Activated CD4-positive, alpha-beta T cell treated with anti-CD3 and anti-CD28 coated beads, Interleukin-2, amount 10 ng/mL, durations not matched to agents 24 days and 14 days (primary cell): ENCODE measurements around the gene POLR2E. TPM values are rescaled to one million over a fixed set of nuclear protein-coding genes. Genes with fewer than 3 reads are reported as not detected.
A peak's percentile ranks its signal among the peaks of the same experiment; 100 is the strongest.
"Not testable (repeated sequence)": the region's sequence is repeated elsewhere in the genome, so short reads cannot be mapped to it uniquely, and the experiment has no call there.

Experiments
- DNase-seq: peaks from one replicate; pipeline ENCODE4 v3.0.0; 2022
- H3K27ac Mint-ChIP-seq: one replicate; pipeline ENCODE4 v1.8.0; 2022; ENCODE audit warnings: mild to moderate bottlenecking, mixed read lengths
- H3K27me3 Mint-ChIP-seq: one replicate; pipeline ENCODE4 v1.8.0; 2022; ENCODE audit warnings: mixed read lengths
- H3K36me3 Mint-ChIP-seq: one replicate; pipeline ENCODE4 v1.8.0; 2022; ENCODE audit warnings: low read depth, mild to moderate bottlenecking, mixed read lengths
- H3K4me1 Mint-ChIP-seq: one replicate; pipeline ENCODE4 v1.8.0; 2021; ENCODE audit warnings: mixed read lengths
- H3K4me3 Mint-ChIP-seq: one replicate; pipeline ENCODE4 v1.8.0; 2022; ENCODE audit warnings: mild to moderate bottlenecking, moderate library complexity, mixed read lengths
- H3K9me3 Mint-ChIP-seq: one replicate; pipeline ENCODE4 v1.8.0; 2021; ENCODE audit warnings: mixed read lengths
- intact Hi-C: fragments of 100-400 bp; cut with micrococcal nuclease; formaldehyde crosslinking; loops from one replicate; pipeline ENCODE4 v1.15.1; 2023
- total RNA-seq: library from RNA; stranded (reverse); gene quantifications from 2 replicates; pipeline ENCODE4 v1.2.3, GENCODE V29; 2022

The POLR2E gene
- total RNA-seq, 1 donor from 2014 or later = 273 TPM

DNA sequence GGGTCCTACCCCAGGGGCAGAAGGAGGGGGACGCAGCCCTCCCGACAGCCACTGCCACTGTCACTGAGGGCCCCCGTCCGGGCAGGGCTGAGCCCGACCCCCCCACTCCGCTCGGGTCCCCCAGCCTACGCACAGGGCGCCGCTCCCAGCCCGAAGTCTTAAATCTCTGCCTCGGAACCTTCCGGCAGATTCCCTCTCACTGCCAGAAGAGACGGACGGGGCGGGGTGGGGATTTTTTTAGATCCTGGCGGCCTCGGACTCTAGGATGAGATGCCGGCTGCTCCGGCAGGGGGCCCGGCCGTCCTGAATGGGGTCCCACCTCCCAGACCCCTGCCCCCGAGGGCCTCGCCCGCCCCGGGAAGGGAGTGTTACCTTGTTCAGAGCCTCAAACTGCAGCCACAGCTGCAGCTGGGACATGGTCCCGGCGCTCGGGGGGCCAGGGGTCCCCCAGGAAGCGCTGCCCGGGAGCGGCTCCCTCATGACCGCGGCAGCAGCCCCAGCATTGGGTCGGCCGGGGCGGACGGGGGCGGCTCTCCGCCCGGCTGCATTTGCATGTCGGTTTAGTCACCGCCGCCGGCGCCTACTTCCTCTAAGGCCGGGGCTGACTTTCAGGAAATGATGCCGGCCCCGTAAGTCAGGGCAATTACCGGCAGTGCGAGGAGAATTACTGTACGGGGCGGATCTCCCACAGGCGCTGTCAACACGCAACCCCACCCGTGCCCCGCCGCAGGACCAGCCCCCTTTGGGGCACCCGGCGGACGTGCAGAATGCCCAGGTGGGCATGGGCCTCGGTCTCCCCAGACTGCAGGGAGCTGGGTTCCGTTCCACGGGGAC, 36.8 kb upstream of the POLR2E start:
- Mint-ChIP-seq H3K4me3 (peak overlapping the region; percentile 93), H3K36me3 (peaks cover 20% of the 10 kb centered on the region), H3K4me1 (peaks cover 19% of the 10 kb centered on the region), H3K27me3 (no peaks in the 10 kb centered on the region), H3K27ac (peak overlapping the region; percentile 90), H3K9me3 (no peaks in the 10 kb centered on the region)
- peak; percentile 97 for DNase-seq
- intact Hi-C loops = loop anchor here (2.0 to 5.0 kb wide), 3 partner anchors 29 to 60 kb away; partner anchors contain the start of genes GPX4 and SBNO2

DNA sequence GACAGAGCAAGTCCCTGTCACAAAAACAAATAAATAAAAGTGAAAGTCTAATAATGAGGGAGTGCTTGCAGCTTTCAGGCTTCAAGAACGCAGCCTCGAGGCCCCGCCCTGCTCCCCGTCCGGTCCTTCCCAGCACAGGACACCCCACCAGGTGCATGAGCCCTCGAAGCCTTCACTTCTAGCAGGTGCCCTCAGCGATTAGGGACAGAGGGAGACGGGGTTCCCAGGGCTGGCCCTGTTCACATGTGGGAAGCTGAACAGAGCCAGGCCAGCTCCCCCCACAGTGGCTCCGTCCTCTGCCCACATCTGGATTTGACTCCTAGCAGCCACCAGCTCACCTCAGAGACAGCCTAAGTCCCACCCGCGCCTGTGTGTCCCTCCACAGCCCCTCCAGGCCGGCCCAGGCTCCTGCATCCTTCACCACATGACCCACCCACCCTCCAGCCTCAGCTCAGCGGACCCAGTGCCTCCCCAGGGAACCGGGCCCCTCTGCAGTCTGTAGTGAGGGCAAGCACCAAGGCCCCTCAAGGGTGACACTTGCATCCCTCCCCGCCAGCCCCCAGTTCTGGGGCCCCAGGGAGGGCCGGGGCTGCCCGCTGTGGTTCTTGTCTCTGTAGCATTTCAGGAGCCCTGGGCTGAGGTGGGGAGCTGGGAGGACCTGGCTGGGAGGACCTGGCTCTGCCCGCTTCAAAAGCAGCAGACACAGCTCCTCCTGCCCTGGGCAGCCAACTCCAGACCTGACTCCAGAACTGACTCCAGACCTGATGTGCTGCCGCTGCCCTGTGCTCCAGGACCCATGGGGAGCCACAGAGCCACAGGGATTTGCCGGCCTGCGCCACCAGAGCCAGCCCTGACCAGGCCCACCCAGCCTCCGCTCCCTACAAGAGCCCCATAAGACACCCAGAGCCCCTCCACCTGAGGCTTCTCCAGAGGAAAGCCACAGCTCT, 35.9 kb upstream of the POLR2E start:
- H3K4me1 Mint-ChIP-seq = peaks cover 17% of the 10 kb centered on the region
- H3K4me3 Mint-ChIP-seq = peak overlapping the region; percentile 93
- H3K27ac Mint-ChIP-seq = peak overlapping the region; percentile 90
- H3K9me3 Mint-ChIP-seq = no peaks in the 10 kb centered on the region
- H3K27me3 Mint-ChIP-seq = no peaks in the 10 kb centered on the region
- peak; percentile 88 for DNase-seq
- intact Hi-C loops = loop anchor here (5.0 kb wide), 2 partner anchors 41 to 61 kb away; partner anchors contain the start of gene SBNO2
- peaks cover 24% of the 10 kb centered on the region for H3K36me3 Mint-ChIP-seq

DNA sequence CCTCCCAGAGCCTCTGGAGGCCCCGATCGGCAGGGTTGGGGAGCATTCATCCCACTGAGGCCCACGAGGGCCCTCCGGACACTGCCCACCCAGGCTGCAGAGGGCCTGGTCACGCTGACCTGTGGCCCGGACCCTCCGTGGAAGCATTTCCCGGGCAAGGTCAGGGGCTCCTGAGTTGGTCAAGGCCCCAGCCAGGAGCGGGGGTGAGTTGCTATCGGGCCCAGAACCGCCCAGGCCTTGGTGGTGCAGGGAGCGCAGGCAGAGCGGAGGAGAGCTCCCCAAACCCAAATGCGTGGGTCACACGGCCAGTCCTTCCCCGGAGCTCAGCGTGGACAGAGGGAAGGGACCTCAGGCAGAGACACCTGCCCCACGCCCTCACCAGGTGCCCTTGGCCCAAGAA, 34.4 kb upstream of the POLR2E start:
- Mint-ChIP-seq H3K27me3 (no peaks in the 10 kb centered on the region), H3K36me3 (peaks cover 33% of the 10 kb centered on the region), H3K4me1 (peaks cover 15% of the 10 kb centered on the region), H3K9me3 (no peaks in the 10 kb centered on the region), H3K4me3 (peak overlapping the region; percentile 93), H3K27ac (no peak overlapping the region)
- intact Hi-C loops = no loop called here
- DNase-seq = no peak

DNA sequence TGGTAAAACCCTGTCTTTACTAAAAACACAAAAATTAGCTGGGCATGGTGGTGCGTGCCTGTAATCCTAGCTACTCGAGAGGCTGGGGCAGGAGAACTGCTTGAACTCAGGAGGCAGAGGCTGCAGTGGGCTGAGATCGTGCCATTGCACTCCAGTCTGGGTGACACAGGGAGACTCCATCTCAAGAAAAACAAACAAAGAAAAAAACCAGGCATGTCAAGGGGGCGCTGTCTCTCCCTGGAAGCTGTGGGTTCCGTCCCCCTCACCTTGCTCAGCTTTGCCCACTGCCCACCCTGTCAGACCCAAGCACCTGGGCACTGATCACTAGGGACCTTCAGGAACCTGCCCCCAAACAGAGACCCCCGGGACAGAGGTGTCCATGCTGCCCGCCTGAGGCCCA, 33.9 kb upstream of the POLR2E start:
- Mint-ChIP-seq H3K4me1 (peaks cover 15% of the 10 kb centered on the region), H3K4me3 (peak overlapping the region; percentile 93), H3K36me3 (peaks cover 33% of the 10 kb centered on the region)
- DNase-seq, H3K27ac Mint-ChIP-seq, H3K9me3 Mint-ChIP-seq, intact Hi-C loops, H3K27me3 Mint-ChIP-seq: not testable (repeated sequence)

DNA sequence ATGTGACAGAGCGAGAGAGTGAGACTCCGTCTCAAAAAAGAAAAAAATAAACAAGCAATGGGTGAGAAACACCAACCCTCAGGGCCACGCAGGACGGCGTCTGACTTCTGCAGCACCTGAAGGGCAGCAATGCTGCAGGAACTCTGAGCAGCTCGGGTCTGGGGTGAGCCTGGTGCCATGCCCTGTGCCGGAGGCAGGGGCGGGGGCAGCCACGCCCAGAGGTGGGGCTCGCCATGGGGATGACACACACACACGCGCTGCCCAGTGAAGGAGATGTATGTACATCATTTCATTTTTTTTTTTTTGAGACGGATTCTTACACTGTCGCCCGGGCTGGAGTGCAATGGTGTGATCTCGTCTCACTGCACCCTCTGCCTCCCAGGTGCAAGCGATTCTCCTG, 32.9 kb upstream of the POLR2E start:
- Mint-ChIP-seq H3K36me3 (peaks cover 32% of the 10 kb centered on the region), H3K4me1 (peaks cover 11% of the 10 kb centered on the region), H3K4me3 (no peak overlapping the region), H3K27ac (peak overlapping the region; percentile 53), H3K27me3 (no peaks in the 10 kb centered on the region), H3K9me3 (no peaks in the 10 kb centered on the region)
- no peak for DNase-seq
- intact Hi-C loops = no loop called here

DNA sequence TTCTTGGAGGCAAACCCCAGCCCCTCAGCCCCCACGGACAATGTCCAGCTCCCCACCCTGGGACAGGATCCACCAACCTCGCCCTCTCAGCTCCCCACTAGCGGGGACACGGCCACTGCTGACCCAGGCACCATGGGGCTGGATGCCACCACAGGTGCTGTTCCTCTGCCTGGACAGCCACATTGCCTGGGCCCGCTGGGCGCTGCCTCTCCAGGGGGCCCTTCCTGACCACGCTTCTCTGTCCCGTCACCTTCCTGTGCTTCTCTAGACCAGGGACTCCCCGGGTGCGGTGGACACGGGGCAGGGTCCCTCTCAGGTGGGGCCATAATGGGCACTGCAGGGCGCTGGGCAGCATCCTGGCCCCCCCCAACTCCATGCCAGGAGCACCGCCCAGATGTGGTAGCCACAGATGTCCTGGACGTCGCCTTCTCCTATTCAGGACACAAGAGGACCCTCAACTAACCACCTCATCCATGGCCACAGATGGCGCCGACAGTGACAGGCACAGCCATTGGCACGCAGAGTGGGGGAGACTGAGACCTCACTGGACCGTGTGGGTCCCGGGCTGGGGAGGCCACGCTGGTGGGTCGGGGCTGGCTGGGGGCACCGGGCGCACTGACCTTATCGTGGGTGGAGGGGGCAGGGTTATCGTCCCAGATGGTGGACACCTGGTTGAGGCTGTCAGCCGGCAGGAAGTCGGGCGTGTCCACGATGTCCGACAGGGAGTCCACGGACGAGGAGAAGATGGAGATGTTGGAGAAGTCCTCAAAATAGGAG, 32.0 kb upstream of the POLR2E start:
- Mint-ChIP-seq H3K4me3 (no peak overlapping the region), H3K36me3 (peaks cover 37% of the 10 kb centered on the region), H3K9me3 (no peaks in the 10 kb centered on the region), H3K27me3 (no peaks in the 10 kb centered on the region), H3K27ac (peak overlapping the region; percentile 60), H3K4me1 (peaks cover 9% of the 10 kb centered on the region)
- intact Hi-C loops = no loop called here
- DNase-seq = no peak

DNA sequence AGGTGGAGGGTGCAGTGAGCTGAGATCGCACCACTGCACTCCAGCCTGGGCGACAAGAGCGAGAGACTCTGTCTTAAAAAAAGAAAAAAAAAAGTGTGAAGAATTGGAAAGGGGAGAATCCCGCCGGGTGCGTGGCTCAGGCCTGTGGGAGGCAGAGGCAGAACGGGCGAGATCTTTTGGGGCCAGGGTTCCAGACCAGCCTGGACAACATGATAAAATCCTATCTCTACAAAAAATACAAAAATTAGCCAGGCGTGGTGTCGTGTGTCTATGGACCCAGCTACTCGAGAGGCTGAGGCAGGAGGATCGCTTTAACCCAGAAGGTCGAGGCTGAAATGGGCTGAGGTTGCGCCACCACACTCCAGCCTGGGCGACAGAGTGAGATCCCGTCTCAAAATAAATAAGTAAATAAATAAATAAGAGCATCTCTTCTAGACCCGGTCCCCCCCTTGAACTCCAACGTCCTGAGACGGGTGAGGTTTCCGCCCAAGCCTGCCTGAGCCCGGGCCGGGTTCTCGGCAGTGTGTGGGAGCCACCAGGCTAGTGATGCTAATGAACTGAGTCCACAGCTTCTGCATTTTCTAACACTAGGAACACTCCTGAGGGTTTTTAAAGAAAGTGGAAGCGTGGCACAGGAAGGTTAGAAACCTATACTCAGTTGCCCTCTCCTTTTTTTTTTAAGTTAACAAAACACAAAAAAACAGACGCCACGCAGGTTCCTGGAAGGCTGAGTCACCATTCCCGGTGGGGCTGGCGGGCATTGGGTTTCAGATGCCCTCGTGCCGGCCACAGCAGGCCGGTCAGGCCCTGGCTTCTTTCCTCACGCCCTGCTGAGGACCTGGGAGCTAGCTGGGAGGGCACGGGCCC, 30.7 kb upstream of the POLR2E start:
- Mint-ChIP-seq H3K36me3 (peaks cover 48% of the 10 kb centered on the region), H3K4me1 (peaks cover 9% of the 10 kb centered on the region), H3K9me3 (no peaks in the 10 kb centered on the region), H3K27me3 (no peaks in the 10 kb centered on the region), H3K27ac (peak overlapping the region; percentile 56), H3K4me3 (no peak overlapping the region)
- intact Hi-C loops = no loop called here
- no peak for DNase-seq

DNA sequence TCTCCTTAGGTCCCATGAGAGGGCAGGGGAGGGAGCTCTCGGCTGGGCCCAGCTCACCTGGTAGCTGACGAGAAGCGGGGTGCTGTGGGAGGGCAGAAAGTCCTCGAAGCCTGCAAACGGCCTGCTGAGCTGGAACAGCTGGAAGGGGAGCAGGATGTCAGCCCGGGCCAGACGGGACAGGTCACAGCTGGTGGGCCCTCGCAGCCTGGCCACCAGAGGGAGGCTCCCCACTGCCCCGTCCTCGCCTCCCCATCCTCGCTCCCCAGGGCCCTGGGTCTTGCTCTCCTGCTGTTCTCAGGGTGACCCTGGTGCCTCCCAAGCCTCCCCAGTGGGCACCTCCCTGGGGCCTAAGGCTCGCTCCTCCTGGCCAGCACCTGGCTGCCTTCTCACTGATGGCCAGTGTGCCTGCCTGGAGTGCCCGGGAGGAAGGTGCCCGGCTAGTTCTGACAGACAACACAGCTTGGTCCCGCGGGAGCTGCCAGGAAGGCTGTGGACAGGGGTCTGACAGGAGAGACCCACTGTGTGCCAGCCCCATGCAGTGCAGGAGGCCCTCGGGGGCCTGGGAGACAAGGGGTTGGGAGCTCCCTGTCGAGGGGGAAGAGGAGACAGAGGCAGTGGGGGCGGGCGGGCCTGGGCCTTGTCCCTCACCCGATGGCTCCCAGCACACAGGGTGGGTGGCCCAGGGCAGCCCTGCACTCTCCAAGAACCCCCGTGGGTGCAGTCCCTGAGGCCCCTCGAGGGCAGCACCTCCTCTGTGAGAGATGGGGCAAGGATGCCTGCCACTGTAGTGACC, 28.9 kb upstream of the POLR2E start:
- DNase-seq = no peak
- Mint-ChIP-seq H3K36me3 (peaks cover 49% of the 10 kb centered on the region), H3K27me3 (no peaks in the 10 kb centered on the region), H3K27ac (no peak overlapping the region), H3K9me3 (no peaks in the 10 kb centered on the region), H3K4me1 (peaks cover 3% of the 10 kb centered on the region), H3K4me3 (no peak overlapping the region)
- intact Hi-C loops = no loop called here

DNA sequence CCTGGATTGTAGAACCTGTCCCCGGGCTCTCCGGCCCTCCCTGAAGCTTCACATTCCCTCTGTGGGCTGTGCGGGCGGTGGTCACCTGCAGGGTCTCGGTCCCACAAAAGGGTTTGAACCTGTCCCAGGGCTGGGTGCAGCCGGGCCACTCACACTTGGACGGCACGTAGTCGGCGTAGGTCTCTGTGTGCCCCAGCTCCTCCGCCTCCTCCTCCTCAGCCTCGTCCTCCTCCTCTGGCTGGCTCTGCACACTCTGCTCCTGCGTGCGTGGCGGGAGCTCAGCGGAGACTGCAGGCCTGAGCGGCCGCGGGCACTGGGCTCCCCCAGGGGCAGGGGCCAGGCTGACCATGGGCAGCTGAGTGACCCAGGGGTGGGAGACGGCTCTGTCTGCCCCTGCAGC, 28.2 kb upstream of the POLR2E start:
- H3K27ac Mint-ChIP-seq = no peak overlapping the region

DNA sequence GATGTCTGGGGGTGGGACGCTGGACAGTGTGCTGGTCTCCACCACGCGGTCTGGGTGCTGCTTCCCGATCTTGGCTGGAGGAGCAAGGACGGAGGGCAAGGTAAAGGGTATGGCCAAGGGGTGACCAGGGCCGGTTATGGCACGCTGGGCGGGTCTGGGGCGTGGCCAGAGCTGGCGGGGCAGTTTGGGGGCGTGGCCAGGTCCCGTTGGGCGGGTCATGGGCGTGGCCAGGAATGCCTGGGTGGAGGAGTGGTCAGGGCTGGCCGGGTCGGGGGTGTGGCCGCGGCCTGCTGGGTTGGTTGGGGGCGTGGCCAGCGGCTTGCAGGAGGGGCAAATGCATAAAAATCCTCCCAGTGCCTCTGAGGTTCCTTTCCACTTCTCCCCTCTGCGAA, 27.8 kb upstream of the POLR2E start:
- Mint-ChIP-seq H3K36me3 (peaks cover 56% of the 10 kb centered on the region), H3K27ac (peak overlapping the region; percentile 25), H3K4me3 (no peak overlapping the region), H3K9me3 (no peaks in the 10 kb centered on the region), H3K4me1 (peaks cover 3% of the 10 kb centered on the region), H3K27me3 (no peaks in the 10 kb centered on the region)
- DNase-seq = peak; percentile 86
- intact Hi-C loops = no loop called here

More for the DNA sequence above, 28.2 kb upstream of the POLR2E start:
- H3K9me3 Mint-ChIP-seq = no peaks in the 10 kb centered on the region
- H3K4me1 Mint-ChIP-seq = peaks cover 3% of the 10 kb centered on the region
- H3K27me3 Mint-ChIP-seq = no peaks in the 10 kb centered on the region
- no peak overlapping the region for H3K4me3 Mint-ChIP-seq
- no peak for DNase-seq
- H3K36me3 Mint-ChIP-seq = peaks cover 53% of the 10 kb centered on the region
- intact Hi-C loops = no loop called here

DNA sequence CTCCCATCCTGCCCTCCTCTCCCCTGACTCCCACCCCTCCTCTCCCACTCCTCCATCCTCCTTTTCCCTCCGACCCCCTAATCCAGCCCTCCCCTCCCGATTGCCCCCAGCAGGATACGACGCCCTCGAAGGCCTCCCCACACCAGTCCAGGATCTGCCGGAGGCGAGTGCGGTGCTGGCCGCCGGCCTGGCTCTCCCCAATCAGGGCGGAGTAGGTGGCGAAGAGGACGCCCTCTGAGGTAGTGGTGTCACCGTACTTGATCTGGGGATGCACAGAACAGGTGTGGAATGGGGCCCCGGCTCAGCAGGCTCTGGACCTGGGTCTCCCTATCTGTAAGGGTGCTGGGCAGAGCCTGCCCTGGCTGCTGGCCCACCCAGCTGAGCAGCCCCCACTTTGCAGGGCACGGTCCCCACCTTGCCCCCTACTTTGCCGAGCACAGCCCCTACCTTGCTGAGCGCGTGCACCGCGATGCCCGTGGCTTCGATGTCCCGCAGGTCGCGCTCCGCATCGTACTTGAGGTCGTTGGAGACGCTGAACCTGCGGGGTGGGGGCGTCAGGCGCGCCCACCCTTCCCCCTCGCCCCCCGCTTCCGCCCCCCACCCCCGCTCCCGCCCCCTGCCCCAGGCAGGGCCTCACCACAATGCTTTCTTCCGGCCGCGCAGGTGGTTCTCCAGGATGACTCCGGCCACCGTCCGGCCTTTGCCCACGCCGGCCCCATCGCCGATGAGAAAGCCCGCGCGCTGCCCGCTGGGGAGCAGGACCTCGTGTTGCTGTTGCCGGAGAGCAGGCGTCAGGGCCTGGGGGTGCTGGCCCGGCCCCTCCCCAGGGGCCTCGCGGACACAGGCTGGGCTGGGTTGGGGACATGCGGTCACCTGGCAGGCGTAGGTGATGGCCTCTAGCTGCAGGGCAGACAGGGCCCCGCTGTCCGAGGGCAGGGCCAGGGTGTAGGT, 27.1 kb upstream of the POLR2E start:
- peaks cover 3% of the 10 kb centered on the region for H3K4me1 Mint-ChIP-seq
- H3K27ac Mint-ChIP-seq = peak overlapping the region; percentile 25
- peaks cover 54% of the 10 kb centered on the region for H3K36me3 Mint-ChIP-seq
- no peaks in the 10 kb centered on the region for H3K27me3 Mint-ChIP-seq
- no peaks in the 10 kb centered on the region for H3K9me3 Mint-ChIP-seq
- no peak for DNase-seq
- no peak overlapping the region for H3K4me3 Mint-ChIP-seq
- intact Hi-C loops = no loop called here
